Endothelial cell of umbilical vein (primary cell): ENCODE data around the gene DBI.

Experiments
- EZH2 ChIP-seq: IDR thresholded peaks from 2 replicates; pipeline ENCODE4 v1.6.1; 2012; ENCODE audit warnings: borderline replicate concordance, low read depth, mild to moderate bottlenecking, moderate library complexity, low read length, inconsistent platforms; ENCODE audit not compliant: severe bottlenecking
- FOS ChIP-seq: IDR thresholded peaks from 2 replicates; pipeline ENCODE4 v1.6.1; 2011; ENCODE audit warnings: mild to moderate bottlenecking, low read length, moderate library complexity, borderline replicate concordance; ENCODE audit not compliant: insufficient read depth
- JUN ChIP-seq: IDR thresholded peaks from 2 replicates; pipeline ENCODE4 v1.6.1; 2011; ENCODE audit warnings: borderline replicate concordance, low read depth; ENCODE audit not compliant: insufficient read length, insufficient read depth
- MYC ChIP-seq: IDR thresholded peaks from one replicate; pipeline ENCODE4 v1.6.1; 2011; ENCODE audit warnings: mild to moderate bottlenecking, low read depth, low read length
- POLR2A ChIP-seq: IDR thresholded peaks from 2 replicates; pipeline ENCODE4 v1.6.1; 2012; ENCODE audit warnings: low read depth, mild to moderate bottlenecking, control low read depth, low read length
- POLR2AphosphoS5 ChIP-seq: IDR thresholded peaks from 2 replicates; pipeline ENCODE4 v1.6.1; 2012; ENCODE audit warnings: low read depth, mild to moderate bottlenecking, control low read depth, low read length, moderate library complexity; ENCODE audit not compliant: insufficient read depth
- TF ChIP-seq, protein P1 (sequence below), 2 donors: IDR thresholded peaks; 1 replicate in 1 of 2; 2 replicates in 1 of 2; pipeline ENCODE4 v1.5.1; 2011; ENCODE audit warnings: low read length in 2 of 2, mild to moderate bottlenecking in 2 of 2, moderate library complexity in 2 of 2, control low read depth in 1 of 2, inconsistent platforms in 1 of 2, low read depth in 1 of 2; ENCODE audit not compliant: insufficient read depth in 1 of 2; ENCODE audit errors: extremely low read depth in 1 of 2
- TF ChIP-seq, protein P2 (sequence below): IDR thresholded peaks from 2 replicates; pipeline ENCODE4 v1.6.1; 2011; ENCODE audit not compliant: insufficient read depth, insufficient read length

DNA sequence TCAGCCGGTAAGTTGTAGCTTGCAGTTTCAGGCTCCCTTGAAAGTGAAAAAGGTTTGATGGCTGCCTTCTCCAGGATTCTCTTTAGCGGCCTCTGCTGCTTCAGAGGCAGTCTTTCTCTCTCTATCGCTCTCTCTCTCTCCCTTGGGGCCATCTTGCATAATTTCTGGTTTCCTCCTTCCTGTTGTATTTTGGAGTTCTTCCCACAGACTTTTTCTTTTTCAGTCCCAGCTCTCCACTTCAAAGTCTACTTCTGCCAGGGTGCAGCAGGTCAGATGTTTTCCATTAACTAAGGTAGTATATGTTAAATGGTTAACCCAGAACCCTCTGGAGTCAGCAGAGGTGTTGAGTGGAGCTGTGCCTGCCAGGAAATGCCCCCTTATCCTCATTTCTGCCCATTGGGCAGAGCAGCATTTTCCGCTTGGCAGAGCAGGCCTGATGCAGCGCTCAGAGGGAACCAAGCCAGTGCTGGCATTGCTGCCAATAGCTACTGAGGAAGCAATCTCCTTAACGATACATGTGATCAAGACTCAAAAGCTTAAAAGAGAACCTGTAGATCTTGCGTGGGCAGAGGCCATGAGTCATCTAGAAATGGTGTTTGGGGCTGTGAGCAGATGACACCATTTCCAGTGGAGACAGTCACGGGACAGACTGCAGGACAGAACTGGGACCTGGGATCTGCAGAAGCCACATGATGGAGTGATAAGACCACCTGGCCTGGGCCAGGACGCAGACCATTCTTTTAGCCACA lies 20.8 kb downstream of the DBI start:
- TF ChIP-seq POLR2A (no peak), POLR2AphosphoS5 (no peak), JUN (no peak), EZH2 (no peak), MYC (no peak), FOS (no peak)
- TF ChIP-seq, protein P1, sequence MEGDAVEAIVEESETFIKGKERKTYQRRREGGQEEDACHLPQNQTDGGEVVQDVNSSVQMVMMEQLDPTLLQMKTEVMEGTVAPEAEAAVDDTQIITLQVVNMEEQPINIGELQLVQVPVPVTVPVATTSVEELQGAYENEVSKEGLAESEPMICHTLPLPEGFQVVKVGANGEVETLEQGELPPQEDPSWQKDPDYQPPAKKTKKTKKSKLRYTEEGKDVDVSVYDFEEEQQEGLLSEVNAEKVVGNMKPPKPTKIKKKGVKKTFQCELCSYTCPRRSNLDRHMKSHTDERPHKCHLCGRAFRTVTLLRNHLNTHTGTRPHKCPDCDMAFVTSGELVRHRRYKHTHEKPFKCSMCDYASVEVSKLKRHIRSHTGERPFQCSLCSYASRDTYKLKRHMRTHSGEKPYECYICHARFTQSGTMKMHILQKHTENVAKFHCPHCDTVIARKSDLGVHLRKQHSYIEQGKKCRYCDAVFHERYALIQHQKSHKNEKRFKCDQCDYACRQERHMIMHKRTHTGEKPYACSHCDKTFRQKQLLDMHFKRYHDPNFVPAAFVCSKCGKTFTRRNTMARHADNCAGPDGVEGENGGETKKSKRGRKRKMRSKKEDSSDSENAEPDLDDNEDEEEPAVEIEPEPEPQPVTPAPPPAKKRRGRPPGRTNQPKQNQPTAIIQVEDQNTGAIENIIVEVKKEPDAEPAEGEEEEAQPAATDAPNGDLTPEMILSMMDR (IDR thresholded peaks at IDR 0.05; ENCODE audit: extremely low read depth in 1 of 2, insufficient read depth in 1 of 2, low read depth in 1 of 2, low read length in 2 of 2) = no peak
- TF ChIP-seq, protein P2, sequence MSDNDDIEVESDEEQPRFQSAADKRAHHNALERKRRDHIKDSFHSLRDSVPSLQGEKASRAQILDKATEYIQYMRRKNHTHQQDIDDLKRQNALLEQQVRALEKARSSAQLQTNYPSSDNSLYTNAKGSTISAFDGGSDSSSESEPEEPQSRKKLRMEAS = no peak
